ENCODE measurements around the gene NBPF1.
"Not testable (repeated sequence)": the region's sequence is repeated elsewhere in the genome, so short reads cannot be mapped to it uniquely, and the experiment has no call there.

The NBPF1 gene

DNA sequence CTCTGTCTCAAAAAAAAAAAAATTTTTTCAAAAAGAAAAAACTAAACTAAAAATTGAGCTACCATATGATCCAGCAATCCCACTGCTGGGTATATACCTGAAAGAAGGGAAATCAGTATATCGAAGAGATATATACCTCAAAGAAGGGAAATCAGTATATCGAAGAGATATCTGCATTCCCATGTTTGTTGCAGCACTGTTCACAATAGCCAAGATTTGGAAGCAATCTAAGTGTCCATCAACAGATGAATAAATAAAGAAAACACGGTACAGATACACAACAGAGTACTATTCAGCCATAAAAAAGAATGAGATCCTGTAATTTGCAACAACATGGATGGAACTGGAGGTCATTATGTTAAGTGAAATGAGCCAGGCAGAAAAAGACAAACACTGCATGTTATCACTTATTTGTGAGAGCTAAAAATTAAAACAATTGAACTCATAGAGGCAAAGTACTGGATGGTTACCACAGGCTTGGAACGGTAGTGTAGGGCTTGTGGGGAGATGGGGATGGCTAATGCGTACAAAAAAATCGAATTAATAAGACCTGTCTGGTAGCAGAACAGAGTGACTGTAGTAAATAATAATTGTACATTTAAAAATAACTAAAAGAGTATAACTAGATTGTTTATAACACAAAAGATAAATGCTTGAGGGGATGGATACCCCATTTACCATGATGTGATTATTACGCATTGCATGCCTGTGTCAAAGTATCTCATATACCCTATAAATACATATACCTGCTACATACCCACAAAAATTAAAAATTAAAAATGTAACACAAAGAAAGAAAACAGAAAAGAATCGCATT is 28.0 kb upstream of the NBPF1 start:
- not testable (repeated sequence) for DNase-seq

DNA sequence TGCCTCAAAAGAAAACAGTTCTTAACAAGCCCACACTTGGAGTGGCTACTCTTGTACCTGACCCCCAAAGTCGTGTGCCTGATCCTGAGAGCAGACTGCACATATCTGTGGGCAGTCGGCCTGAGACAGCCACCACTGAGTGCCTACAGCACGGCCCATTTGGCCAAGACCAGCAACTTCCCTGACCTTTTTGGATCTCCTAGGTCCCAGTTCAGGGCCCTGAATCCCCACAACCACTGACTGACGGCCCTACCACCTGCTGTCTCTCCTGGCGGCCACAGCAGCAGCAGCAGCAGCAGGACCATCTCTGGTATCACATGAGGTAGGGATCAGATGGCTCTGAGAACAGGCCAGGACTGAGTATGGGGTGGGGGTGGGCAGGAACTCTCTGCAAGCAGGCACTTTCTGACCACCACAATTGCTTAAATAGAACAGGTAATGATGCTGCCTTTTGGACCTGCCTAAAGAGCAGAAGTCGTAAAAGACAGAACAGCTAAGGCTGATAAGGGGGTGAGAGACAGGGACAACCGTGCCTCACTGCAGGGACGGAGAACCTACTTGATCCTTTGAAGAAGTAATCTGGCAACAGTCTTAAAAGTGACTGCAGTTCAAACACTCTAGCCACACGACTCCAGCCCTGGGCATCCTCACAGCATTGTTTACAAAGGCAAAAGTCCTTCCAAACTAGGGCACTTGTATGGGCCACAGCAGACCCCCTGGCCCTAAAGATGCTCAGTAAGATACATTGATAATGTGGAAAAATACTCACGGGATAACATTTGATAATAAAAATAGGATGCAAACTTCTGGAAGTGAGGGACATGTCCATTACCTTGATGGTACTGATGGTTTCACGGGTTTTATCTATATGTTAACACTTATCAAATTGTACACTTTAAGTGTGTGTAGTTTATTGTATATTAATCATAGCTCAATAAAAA is 26.0 kb upstream of the NBPF1 start:
- DNase-seq: not testable (repeated sequence)

DNA sequence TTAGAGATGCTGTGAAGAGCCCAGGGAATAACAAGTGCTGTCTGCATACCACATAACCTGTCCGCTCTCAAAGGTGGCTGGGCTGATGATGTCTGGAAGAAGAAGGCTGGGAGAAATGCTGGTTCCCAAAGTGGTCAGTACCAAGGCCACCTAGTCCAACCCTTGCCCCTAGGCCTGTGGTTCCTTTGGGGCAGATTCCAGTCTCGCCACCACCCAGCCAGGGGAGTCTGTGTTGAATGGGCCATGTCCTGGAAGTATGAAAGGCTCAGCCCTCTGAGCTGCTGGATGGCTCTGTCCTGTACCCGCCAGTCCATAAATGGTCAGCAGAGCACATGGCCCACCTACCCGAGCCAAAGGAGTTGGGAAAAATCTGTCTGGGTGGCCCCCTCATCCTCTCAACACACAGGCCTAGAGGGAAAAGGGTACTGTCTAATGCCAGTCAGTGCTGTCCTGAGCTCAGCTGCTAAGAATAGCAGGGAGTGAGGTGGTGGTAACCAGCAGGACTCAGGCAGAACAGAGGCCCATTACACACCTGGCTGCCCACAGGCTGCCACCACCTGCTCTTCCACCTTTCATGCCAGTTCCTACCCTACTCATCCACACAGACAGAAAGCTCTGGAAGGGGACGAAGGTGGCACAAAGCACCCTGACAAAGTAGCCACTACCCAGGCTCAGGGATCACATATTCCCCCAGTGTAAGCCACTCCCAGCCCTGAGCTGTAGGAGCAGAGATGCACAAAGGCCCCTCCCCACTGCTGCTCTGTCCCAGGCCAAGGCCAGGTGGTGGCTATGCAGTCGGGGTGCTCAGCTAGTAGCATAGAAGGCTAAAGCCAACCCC is 24.8 kb upstream of the NBPF1 start:
- not testable (repeated sequence) for DNase-seq

DNA sequence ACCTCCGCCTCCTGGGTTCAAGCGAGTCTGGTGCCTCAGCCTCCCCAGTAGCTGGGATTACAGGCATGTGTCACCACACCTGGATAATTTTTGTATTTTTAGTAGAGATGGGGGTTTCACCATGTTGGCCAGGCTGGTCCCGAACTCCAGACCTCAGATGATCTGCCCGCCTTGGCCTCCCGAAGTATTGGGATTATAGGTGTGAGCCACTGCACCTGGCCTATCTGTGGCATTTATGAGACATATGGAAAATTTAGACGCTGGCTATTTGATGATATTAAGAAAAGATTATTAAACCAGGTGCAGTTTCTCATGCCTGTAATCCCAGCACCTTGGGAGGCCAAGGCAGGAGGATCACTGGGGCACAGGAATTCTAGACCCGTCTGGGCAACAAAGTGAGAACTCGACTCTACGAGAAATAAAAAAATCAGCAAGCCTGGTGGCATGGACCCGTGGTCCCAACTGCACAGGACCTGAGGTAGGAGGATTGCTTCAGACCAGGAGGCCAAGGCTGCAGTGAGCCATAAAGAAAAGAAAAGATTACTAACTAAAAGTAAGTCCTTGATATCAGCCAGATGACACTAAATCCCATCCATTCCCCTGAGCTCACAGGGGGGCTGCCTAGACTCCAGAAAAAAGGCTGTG is 23.3 kb upstream of the NBPF1 start:
- DNase-seq: not testable (repeated sequence)

DNA sequence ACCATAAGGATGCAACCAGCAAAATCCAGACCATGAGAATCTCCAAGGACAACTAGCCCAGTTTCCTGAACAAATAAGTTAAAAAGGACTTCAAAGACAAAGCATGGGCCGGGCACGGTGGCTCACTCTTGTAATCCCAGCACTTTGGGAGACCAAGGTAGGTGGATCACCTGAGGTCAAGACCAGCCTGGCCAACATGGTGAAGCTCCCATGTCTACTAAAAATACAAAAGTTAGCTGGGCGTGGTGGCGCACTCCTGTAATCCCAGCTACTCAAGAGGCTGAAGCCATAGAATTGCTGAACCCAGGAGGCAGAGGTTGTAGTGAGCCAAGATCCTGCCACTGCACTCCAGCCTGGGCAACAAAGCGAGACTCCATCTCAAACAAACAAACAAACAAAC is 22.6 kb upstream of the NBPF1 start:
- not testable (repeated sequence) for DNase-seq

GRCh38 chr1:16633540-16634282 is 20.3 kb upstream of the NBPF1 start:
- not testable (repeated sequence) for DNase-seq

- not testable (repeated sequence) for DNase-seq
Measured at GRCh38 chr1:16632044-16632850, 18.9 kb upstream of the NBPF1 start.

DNA sequence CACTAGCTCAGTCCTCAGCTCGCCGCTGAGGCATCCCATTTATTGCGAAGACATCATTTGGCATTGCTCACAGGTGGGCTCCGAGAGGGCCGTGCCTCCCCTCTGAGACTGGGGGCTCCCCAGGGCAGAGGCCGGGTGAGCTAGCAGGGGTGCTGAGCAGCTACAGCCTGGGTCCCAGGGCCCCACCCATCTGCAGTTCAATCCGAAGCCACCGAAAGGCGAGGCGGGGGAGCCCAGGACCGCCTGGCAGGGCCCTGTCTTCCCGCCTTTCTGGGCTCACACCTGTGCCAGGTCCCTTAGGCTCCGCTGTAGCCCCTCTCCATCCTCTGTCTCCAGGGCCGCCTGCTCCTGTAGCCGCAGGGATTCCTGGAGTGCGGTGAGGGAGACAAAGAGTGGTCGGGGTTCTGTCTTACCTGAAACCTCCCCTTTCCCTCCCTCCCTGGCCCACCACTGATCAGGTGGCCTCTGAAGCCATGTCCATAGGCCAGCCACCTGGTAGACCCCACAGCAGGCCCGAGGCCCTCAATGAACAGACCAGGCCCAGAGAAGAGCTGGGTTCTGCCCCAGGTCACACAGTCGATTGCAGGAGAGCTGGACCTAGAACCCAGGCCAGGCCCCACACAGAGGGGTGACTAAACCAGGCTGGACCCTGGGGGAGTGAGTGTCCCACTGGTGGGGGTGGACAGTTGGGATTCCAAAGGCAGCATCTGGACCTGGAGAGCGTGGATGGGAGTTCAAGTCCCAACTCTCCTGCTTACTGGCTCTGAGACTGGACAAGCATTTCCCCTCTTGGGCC is 18.1 kb upstream of the NBPF1 start:
- DNase-seq: no peak

DNA sequence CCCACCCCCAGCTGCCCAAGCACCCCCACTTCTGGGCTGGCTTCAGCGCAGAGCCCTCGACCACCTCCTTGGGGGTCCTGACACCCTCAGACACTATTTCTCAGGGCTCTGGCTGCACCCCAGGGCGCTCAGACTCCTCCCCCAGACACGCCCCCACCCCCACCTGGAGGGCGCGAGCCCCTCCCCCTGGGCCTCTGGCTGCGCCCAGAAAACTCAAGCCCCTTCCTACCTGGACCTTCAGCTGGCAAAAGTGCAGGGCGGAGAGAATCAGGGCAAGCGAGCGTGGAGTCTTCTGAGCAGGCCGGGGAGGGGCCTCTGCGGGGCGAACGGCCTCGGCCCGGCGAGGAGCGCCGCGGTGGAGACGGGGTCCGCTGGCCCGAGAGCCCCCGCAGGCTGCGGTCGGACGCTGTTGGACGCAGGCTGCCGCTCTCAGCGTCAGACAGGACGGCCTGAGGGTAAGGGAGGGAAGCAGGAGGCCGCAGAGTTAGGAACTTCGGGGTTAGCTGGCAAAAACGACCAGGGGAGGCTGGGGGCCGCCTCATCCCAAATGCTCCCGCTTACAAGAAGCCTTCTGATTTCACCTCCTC is 17.4 kb upstream of the NBPF1 start:
- no peak for DNase-seq

GRCh38 chr1:16629916-16630530 is 16.7 kb upstream of the NBPF1 start:
- not testable (repeated sequence) for DNase-seq

DNA sequence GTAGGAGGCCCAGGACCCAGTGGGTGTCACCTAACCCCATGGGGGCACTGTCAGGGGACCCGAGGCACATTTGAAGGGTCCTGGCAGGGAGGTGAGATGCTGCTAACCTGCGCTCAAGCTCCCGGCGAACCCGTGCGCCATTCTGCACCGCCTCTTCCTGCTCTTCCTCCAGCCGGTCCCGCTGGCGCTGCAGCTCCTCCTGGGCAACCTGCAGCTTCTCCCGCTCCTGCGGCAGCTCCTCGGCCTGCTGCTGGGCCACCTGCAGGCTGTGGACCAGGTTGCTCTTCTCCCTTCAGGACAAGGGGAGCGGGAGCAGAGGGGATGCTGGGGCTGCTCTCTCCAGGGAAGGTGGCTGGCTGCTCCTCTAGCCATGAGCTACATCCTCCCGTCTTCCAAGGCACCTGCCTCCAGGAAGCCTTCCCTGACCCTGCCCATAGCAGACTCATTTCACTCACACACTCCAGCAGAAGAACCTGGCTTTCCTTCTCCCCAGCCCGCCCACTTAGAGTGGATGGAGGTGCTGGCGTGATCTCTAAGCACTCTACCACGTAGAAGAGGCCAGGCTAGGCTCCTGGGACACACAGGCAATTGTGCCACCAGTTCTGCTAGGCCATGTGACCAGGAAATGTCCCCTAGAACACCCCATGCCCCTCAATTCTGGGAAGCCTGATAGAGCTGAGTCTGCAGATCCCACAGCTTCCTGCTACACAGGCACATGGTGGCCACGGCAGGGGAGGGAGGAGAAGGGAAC is 15.2 kb upstream of the NBPF1 start:
- DNase-seq: no peak

GRCh38 chr1:16626409-16626983 is 13.1 kb upstream of the NBPF1 start:
- DNase-seq: not testable (repeated sequence)

GRCh38 chr1:16625497-16626408 is 12.4 kb upstream of the NBPF1 start:
- no peak for DNase-seq

GRCh38 chr1:16623812-16624719 is 10.7 kb upstream of the NBPF1 start:
- not testable (repeated sequence) for DNase-seq

DNA sequence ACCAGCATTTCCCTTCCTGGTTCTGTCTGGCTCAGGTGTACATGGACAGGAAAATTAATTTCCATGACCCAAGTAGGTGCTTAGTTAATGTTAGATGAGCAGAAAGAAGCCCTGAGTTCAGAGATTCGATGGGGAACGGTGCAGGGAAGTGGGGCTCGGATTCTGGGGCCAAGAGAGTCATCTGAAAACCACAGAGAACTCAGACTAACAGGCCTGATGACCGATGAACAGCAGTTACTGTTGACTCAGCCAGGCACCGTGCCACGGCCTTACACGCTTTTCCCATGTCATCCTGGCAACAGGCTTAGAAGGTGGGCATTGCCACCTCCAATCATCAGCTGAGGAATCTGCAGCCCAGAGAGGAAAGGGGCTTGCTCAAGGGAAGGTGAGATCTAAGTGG is 10.0 kb upstream of the NBPF1 start:
- DNase-seq: not testable (repeated sequence)
